Endothelial cell of umbilical vein (primary cell): ENCODE results near the gene RLN3. TPM values are rescaled to one million over a fixed set of nuclear protein-coding genes. Genes with fewer than 3 reads are reported as not detected.

ENCODE experiments used
- BruUV-seq: library from RNA; stranded (reverse); fragments of 400-500 nt; replicated peaks from 2 replicates; lab custom pipeline; 2021; lab: Mats Ljungman, UMichigan
- CTCF ChIA-PET: fragments of 300-600, 350-600 bp; sonication (Branson Sonifier 250); formaldehyde crosslinking; loops from one replicate; lab custom pipeline; 2021; ENCODE audit warnings: antibody characterized with exemption, inconsistent platforms; lab: Charles Lee
- POLR2A ChIA-PET: fragments of 300-600, 350-600 bp; sonication (Branson Sonifier 250); formaldehyde crosslinking; loops from one replicate; lab custom pipeline; 2021; ENCODE audit warnings: antibody characterized with exemption, inconsistent platforms; lab: Charles Lee
- DNase-seq: peaks from one replicate; pipeline ENCODE4 v3.0.0-alpha.2; 2011; ENCODE audit warnings: low read depth, low spot score
- FAIRE-seq: peaks from 2 replicates; lab custom pipeline; 2011; peaks lifted over from hg19 to GRCh38; lab: Jason Lieb, UNC
- H2AFZ ChIP-seq: 2 replicates; pipeline ENCODE4 v1.6.0; 2012; ENCODE audit warnings: low read depth, low read length, control low read depth, inconsistent platforms
- H3K27ac ChIP-seq: 2 replicates; pipeline ENCODE4 v1.5.1; 2011; ENCODE audit warnings: low read depth, mild to moderate bottlenecking, control low read depth, low read length, moderate library complexity; ENCODE audit not compliant: insufficient read depth
- H3K27me3 ChIP-seq, 2 experiments: 2 replicates each; pipeline versions ENCODE4 v1.6.0 to v1.6.1; 2011; ENCODE audit warnings: low read length in 2 of 2, mixed read lengths in 1 of 2; ENCODE audit not compliant: control insufficient read depth in 2 of 2, insufficient read depth in 2 of 2
- H3K36me3 ChIP-seq, 2 experiments: 2 replicates in 1 of 2; 3 replicates in 1 of 2; pipeline ENCODE4 v1.5.1; 2011; ENCODE audit warnings: low read length in 2 of 2, mild to moderate bottlenecking in 1 of 2, moderate library complexity in 1 of 2; ENCODE audit not compliant: control insufficient read depth in 2 of 2, insufficient read depth in 2 of 2; ENCODE audit errors: extremely low read depth in 1 of 2
- H3K4me1 ChIP-seq: 3 replicates; pipeline ENCODE4 v1.5.1; 2011; ENCODE audit warnings: mild to moderate bottlenecking, low read length; ENCODE audit not compliant: control insufficient read depth, insufficient read depth; ENCODE audit errors: extremely low read depth
- H3K4me2 ChIP-seq: 2 replicates; pipeline ENCODE4 v1.6.1; 2011; ENCODE audit warnings: low read length, control low read depth, mixed read lengths; ENCODE audit not compliant: insufficient read depth
- H3K4me3 ChIP-seq, 3 experiments: fragments of 200-600 bp in 1 of 3; sonication (generic), shearing (Covaris generic) in 1 of 3; replicated peaks in 1 of 3; 2 replicates each; pipeline ENCODE4 v1.5.1; 2011 to 2016; ENCODE audit warnings: control low read depth in 3 of 3, low read length in 3 of 3, mild to moderate bottlenecking in 2 of 3, inconsistent platforms in 1 of 3, low read depth in 1 of 3, moderate library complexity in 1 of 3; ENCODE audit not compliant: insufficient read depth in 1 of 3
- H3K79me2 ChIP-seq: 2 replicates; pipeline ENCODE4 v1.6.0; 2012; ENCODE audit warnings: low read length, inconsistent platforms; ENCODE audit not compliant: control insufficient read depth, insufficient read depth
- H3K9ac ChIP-seq: replicated peaks from 2 replicates; pipeline ENCODE3; 2011; ENCODE audit warnings: low read length, control low read depth; ENCODE audit not compliant: insufficient read depth; ENCODE audit errors: extremely low read depth
- H3K9me1 ChIP-seq: replicated peaks from 3 replicates; pipeline ENCODE4 v1.6.0; 2011; ENCODE audit warnings: mild to moderate bottlenecking, low read length; ENCODE audit not compliant: control insufficient read depth, insufficient read depth; ENCODE audit errors: extremely low read depth
- H3K9me3 ChIP-seq: replicated peaks from 2 replicates; pipeline ENCODE4 v1.5.1; 2012; ENCODE audit warnings: low read length, inconsistent platforms; ENCODE audit not compliant: control insufficient read depth, insufficient read depth
- H4K20me1 ChIP-seq: replicated peaks from 2 replicates; pipeline ENCODE3; 2011; ENCODE audit warnings: mild to moderate bottlenecking, low read length; ENCODE audit not compliant: control insufficient read depth, insufficient read depth; ENCODE audit errors: extremely low read depth
- CTCF ChIP-seq, 2 donors: IDR thresholded peaks; 1 replicate in 1 of 2; 2 replicates in 1 of 2; pipeline ENCODE4 v1.5.1; 2011; ENCODE audit warnings: low read length in 2 of 2, mild to moderate bottlenecking in 2 of 2, moderate library complexity in 2 of 2, control low read depth in 1 of 2, inconsistent platforms in 1 of 2, low read depth in 1 of 2; ENCODE audit not compliant: insufficient read depth in 1 of 2; ENCODE audit errors: extremely low read depth in 1 of 2
- GATA2 ChIP-seq: IDR thresholded peaks from 2 replicates; pipeline ENCODE4 v1.7.0; 2011; ENCODE audit warnings: low read depth, mild to moderate bottlenecking, moderate library complexity, mixed read lengths, low read length; ENCODE audit not compliant: insufficient read length, insufficient read depth
- MAX ChIP-seq: IDR thresholded peaks from 2 replicates; pipeline ENCODE4 v1.6.1; 2011; ENCODE audit not compliant: insufficient read depth, insufficient read length
- POLR2A ChIP-seq: IDR thresholded peaks from 2 replicates; pipeline ENCODE4 v1.6.1; 2012; ENCODE audit warnings: low read depth, mild to moderate bottlenecking, control low read depth, low read length
- dilution Hi-C: fragments of 300-500 bp; cut with MboI; formaldehyde crosslinking; loops from one replicate; pipeline ENCODE4 v1.15.0; 2019; ENCODE audit warnings: low sequenced_read_pairs; ENCODE audit not compliant: extremely low pct_ligation_motif_present
- intact Hi-C: fragments of 100-400 bp; cut with micrococcal nuclease; formaldehyde crosslinking; loops from one replicate; pipeline ENCODE4 v1.10.0; 2022
- polyA plus RNA-seq, 4 experiments: library from polyadenylated mRNA; depleted of rRNA in 3 of 4; stranded (reverse) in 3 of 4; unstranded in 1 of 4; fragments of >200 nt; gene quantifications; 2 replicates each; pipeline versions ENCODE4 v1.2.1 to v1.2.3, GENCODE V29; 2011 to 2012; ENCODE audit warnings: missing spikeins in 1 of 4
- total RNA-seq: library from RNA; stranded (reverse); gene quantifications from 2 replicates; pipeline ENCODE4 v1.2.3, GENCODE V29; 2021

Gene RLN3
- total and polyA plus RNA-seq, 2 donors (not counting 3 experiments of a cell fraction or from before 2014, with no cell fraction given), result not detected

GRCh38 chr19:13980340-13980739 lies 47.6 kb upstream of the RLN3 start:
- BruUV-seq, result no TSS peak

More at GRCh38 chr19:13980340-13980739, 47.6 kb upstream of the RLN3 start:
- intact Hi-C loops, result no loop called here
- ChIA-PET POLR2A (no interaction called here), CTCF (interaction anchor here (1.1 kb wide), 1 partner anchor 23 kb away, joined by 4 read pairs; no protein-coding TSS in a partner anchor)
- DNase-seq (no peak), FAIRE-seq (no peak)
- H3K4me3 ChIP-seq, result no peak overlapping the region
- H3K27me3 ChIP-seq, result no peaks in the 10 kb centered on the region
- TF ChIP-seq GATA2 (no peak), CTCF (IDR thresholded peaks at IDR 0.05; ENCODE audit: extremely low read depth in 1 of 2, insufficient read depth in 1 of 2, low read depth in 1 of 2, low read length in 2 of 2) (no peak), POLR2A (no peak), MAX (no peak)
- peaks cover 9% of the 10 kb centered on the region for H3K4me1 ChIP-seq
- H4K20me1 ChIP-seq, result no peaks in the 10 kb centered on the region
- H3K79me2 ChIP-seq, result no peaks in the 10 kb centered on the region
- dilution Hi-C loops, result no loop called here
- H3K4me2 ChIP-seq, result no peak overlapping the region
- no peak overlapping the region for H2AFZ ChIP-seq
- no peaks in the 10 kb centered on the region for H3K9me3 ChIP-seq
- peaks cover 0 to 2% of the 10 kb centered on the region in 2 experiments for H3K36me3 ChIP-seq
- no peaks in the 10 kb centered on the region for H3K9me1 ChIP-seq
- no peak overlapping the region for H3K9ac ChIP-seq
- H3K27ac ChIP-seq, result no peak overlapping the region
